GM19395 (cell line): Measurements from ENCODE around the gene CCSER1.

Experiments
- ATAC-seq: cut with Tn5 transposase; IDR thresholded peaks from one replicate; pipeline ENCODE4 v1.9.1; 2021; ENCODE audit warnings: mild to moderate bottlenecking, moderate library complexity; ENCODE audit not compliant: unreplicated experiment

CCSER1 gene

DNA sequence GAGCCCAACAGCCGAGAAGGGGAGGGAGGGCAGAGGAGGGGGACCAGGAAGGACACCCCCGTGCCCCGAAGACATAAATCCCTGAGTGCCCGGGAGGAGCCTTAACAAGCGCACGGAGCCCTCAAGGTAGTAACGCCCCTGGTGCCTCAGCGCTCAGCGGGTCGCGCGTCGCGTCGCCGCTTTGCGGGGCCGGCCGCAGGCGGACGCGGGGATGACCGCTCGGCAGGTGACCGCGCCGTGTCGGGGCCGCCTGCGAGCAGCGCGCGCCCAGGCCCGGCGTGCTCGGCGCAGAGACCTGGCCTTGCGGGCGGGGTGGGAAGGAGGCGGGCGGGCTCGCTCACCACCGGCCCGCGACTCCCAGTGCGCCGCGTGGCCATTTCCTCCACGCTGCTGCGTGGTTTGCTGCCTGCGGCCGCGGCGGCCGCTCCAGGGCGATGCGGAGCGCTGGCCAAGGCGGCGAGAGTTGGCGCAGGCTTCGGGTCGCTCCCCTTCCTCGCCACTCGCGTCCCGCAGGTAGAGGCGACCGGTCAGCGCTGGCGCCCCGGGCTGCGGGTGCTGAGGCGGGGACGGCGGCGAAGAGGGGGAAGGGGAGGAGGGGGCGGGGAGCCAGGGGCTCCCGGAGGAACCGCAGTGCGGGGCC is 632 bp downstream of the CCSER1 start:
- peak; percentile 30 for ATAC-seq

DNA sequence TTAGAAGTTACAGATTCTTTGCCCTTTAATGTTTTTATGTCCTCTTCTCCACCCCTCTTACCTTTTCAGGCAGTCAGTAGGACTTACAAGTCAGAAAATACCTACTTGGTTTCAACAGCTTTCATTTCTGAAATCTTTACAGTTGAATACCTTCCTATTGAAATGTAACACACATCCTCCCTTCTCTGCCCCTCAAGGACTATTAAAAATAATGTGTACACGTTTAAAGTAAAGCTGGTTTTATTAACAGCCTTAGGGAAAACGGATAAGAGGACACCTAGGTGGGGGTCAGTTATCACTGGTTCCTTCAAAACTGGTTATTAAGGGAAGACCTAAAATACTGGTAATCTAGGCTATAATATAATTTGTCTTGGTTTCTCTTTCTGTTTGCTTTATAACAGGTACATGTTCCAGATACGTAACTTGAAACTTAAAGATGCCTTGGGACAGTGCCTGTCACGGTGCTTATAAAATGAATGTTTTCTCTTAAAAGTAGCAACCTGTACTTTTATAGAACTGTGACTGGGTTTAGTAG is 1.8 kb downstream of the CCSER1 start:
- peak; percentile 29 for ATAC-seq

DNA sequence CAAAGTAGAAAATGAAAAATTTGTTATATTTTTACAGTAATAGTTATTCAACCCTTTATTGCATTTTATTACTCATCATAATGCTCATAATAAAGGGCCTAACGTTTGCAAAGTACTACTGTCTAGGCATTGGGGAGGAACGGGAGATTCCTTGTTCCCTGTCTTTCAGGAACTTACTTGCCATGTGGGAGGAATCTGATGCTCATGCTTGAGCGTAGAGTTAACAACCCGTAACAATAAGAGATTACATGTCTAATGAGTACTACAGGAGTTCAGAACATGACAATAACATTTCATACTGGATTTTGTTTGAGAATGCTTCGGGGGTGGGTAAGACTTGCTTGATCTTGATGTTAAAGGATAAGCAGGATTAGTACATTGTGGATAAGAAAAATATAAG is 2.9 kb downstream of the CCSER1 start:
- ATAC-seq: no peak

DNA sequence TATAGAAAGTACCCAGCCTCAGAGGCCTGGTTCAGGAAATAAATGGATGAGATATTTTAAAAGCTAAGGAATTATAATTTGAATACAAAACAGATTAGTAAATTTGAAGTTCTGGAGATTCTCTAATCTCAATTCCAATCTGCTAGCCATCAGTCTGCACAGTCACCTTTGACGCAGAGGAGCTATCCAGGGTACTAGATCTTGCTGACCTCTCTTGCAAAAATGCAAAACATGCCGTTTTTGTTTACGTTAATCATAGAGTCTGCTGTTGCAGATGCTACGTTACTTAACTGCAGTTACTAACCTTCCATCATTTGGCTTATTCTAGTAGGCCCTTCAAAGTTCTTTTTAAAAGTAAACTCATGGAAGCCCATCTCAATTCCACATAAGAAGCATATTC is 10.4 kb downstream of the CCSER1 start:
- ATAC-seq: no peak

DNA sequence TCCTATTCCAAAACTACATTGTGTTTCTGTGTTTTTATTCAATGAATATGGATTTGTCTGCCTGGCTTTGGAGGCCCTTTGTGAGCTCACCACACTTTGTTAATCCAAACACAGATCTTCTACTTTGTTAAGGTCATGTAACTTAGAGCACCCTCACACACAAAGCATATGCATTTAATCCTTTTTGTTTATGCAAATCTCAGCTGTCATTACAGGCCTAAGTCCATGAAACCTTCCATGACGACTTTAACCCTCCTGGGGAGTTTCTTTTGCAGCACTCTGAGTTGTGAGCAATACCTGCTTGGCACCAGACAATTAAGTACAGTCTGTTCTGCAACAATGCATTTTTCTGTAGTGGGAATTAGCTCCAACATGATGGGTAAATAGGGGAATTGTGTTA is 14.9 kb downstream of the CCSER1 start:
- no peak for ATAC-seq

DNA sequence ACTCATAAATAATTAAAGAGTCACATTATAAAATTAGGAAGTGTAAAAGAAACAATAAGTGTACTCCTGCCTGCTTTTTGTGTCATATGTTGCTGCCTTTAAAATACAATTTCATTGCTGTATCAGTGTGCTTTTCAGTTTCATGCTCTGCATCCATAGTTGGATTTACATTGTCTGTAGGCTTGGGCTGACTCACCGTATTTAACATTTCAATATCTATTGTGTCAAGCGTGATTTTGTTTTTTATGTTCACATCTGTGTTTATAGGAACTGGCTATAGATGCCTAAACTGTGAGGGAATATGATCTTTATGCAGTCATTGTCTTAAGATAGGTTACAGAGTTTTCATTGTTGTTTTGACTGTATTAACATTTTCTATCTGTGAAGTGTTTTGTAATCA is 18.1 kb downstream of the CCSER1 start:
- ATAC-seq: no peak

DNA sequence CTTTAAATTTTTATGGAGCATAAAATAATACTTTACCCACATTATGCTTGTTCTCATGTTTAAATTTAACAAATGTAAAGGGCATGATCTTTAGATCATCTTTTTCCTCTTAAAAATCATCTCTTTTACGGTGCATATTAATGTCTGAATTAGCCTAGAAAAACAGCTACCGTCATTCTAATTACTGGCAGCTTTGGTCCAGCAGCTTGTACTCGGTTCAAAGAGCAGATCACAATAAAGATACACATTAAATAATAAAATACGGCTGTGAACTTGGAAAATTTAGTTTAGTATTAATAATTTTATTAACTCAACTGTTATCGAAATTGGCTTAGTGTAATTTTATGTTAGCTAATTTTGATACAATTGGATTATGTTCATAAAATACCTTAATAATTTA is 19.1 kb downstream of the CCSER1 start:
- ATAC-seq: no peak

DNA sequence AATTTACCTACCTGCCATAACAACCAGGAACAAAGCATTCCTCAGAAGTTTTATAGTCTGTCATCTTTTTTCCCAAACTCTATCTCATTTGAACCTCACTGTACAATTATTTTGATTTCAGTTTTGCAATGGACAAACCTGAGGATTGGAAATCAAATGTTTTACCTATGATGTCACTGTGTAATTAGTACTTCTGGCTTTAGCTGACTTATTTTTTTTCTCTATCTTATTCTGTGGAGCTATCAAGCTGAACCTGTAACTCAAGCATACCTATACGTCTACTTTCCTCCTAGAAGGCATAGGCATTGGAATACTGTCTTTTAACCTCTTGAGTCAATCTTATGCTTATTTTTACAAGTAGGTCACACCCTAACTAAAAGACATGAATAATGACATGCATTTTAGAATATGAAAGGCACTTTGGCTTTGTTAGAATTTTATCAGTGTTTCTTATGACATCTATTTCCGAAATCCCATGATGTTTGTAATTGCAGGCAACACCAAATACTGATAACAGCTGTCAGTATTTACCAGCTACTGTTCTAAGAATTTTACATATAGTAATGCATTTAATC is 21.5 kb downstream of the CCSER1 start:
- no peak for ATAC-seq

DNA sequence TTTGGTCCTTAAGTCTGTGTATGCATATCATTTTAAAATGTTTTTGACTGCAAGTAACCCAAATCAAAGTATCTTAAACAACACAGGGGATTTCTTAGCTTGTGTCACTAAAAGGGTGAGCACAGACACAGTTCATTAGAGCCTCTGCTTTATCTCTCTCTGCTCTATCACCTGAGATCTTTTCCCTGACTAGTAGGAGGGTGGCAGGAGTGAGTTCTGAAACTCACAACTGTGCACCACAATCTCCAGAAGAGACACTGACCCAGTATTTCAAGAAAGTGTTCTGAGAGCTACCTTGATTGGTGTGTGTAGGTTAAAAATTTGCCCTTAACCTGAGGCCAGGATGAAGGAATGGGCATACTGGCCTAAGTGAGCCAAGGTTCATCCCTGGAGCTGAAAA is 24.8 kb downstream of the CCSER1 start:
- ATAC-seq: no peak

DNA sequence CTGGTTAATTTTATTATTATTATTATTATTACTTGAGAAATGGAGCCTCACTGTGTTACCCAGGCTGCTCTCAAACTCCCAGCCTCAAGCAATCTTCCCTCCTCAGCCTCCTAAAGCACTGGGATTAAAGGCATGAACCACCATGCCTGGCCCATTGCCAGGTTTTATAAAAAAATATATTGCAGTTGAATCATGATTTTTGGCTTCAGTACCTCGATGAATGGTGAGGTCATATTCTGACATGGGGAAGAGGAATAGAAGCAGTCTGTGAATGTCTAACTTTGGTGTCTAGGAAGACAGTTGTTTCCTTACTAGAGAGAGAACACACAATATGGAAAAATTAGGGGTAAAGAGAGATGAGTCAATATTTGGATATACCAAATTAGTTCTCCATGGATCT is 32.0 kb downstream of the CCSER1 start:
- ATAC-seq: no peak

DNA sequence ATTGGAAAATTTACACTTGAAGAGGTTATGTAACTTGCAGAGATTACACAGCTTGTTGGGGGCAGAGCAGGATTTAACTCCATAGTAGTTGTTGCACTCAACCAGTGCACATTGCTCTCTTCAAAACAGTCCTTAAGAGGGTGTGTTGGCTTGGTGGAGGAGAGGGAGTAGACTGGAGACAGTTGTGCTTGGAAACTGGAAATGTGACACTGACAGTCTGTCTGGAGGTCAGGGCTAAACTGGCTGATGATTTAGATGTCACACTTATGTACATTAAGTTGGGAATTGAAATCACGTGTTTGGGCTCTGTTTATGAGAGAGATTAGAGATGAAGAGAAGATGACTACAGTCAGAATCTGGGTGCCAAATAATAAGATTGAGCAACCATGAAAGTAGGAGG is 32.9 kb downstream of the CCSER1 start:
- ATAC-seq: no peak

DNA sequence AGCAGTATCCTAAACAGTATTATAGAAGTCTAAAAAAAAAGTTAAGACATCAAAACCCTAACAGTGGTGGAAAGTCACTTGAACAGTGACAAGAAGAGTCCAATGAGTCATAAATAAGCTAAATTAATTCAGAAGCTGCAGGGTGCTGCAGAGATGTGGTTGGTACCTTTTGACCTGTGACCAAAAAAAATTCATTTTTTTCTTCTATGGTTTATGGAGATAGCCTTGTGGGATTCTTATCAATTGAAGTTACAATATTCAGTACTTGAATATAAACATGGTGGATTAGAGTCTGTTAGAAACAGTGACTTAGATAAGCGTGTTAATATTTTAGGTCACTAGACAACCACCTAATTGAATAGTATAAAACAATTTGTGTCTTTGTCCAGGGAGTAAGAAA is 35.4 kb downstream of the CCSER1 start:
- no peak for ATAC-seq

DNA sequence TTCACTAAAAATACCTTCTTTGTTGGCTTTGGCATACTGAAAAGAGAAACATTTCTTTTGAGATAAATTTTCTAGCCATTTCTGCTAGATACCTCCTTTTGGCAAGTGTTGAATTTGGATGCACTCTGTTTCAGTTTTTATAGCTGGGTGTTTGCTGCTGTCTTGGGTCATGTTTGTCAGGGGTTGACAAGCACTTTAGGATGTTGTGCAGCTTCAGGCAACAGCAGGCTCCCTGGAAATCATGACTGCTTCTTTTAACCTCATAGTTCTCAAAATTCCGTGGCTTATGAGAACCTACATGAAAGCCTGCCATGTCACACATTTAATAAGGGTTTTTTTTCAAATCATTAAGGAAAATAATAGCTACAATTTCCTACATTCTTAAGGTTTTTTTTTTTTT is 36.7 kb downstream of the CCSER1 start:
- ATAC-seq: no peak

DNA sequence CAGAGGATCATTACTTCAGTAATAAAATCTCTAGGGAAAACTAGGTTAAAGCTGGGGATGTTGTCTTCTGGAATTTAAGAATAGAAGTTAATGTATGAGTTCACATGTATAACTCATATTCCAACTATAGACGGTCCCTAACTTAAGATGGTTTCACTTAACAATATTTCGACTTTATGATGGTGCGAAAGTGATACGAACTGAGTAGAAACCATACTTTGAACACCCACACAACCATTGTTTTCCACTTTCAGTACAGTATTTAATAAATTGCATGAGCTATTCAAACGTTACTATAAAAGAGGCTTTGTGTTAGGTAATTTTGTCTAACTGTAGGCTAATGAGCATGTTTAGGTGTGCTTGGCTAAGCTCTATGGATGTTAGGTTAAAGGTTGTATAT is 38.7 kb downstream of the CCSER1 start:
- ATAC-seq: peak; percentile 92

DNA sequence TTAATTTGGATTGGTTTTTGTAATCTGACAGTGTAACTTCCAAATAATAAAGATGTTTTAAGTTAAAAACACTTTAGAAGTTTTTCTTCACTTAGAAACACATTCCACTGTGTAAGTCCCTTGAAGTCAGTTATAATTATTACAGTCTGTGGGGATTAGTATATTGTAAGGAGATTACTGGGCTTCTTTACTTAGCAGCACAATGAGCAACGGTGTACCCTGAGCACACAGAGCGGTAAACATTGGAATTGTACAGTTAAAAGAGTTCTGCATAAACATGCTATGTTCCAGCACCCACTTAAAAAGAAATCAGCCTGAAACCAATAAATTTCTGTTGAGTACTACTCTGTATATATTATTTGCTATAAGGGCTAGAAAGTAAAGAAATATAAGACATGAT is 44.3 kb downstream of the CCSER1 start:
- no peak for ATAC-seq

DNA sequence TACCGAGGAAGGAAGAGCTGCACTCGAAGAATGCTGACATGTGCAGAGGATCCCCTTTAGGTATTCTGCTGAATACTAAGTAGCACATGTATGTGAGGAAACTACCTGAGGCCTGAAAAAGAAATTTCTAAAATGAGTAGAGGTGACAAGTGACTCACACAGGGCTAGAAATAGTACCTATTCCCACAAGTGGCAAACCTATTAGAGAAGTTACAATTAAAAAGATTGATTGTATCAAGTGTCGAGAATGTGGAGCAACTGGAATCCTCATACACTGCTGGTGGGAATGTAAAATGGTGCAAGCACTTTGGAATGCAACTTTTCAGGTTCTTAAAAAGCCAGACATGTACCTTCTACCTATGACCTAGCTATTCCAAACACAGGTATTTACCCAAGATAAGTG is 47.4 kb downstream of the CCSER1 start:
- no peak for ATAC-seq

DNA sequence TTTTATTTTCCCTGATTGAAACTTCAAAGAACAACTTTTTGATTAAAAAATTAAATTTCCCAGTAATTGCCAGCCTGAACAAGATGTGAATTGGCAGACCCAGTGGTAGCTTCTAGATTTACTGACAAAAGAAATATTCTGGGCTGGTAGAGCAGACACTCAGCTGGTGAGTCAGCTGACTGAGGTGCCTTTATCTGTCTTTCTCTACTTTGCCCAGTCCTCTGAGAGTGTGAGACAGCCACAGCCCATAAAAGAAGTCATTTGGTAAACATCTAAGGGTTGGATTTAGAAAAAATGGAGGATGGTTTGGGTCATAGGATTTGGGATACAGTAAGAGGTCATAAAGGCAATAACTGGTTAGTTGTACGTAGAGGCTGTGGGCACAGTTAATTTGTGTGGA is 54.5 kb downstream of the CCSER1 start:
- ATAC-seq: no peak

DNA sequence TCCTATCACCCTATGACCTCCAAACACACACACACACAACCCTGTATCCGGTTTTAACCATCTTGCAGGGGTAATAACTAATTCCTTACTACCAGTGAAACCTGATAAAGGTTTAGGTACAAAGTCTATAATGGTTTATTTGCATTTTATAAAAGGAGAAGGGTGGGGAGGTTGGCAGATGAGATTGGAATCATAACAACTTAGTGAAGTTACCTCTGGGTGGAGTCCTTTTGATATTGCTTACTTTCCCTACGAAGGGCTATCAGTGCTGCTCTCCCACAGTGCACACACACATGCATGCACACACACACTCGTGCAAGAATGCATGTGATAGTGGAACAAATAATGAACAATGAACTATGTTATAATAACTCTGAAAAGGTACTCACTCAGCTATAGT is 56.1 kb downstream of the CCSER1 start:
- no peak for ATAC-seq

DNA sequence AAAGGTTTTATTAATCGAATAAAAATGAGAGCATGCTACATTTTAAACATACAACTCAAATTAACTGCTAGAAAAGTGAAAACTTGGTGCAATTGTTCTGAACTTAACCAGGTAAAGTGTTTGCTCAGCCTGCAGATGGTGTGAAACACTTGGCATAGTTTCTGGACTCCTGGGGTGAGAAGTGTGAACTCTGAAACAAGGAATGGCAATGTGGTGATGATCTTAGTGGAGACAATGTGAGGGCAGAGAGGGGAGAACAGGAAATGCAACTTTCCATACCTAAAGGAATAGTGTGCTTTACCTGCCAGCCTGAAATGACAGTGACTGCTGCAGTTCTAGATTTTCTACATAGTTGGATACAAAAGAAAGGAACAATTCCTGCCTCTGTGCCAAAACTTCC is 57.4 kb downstream of the CCSER1 start:
- no peak for ATAC-seq

DNA sequence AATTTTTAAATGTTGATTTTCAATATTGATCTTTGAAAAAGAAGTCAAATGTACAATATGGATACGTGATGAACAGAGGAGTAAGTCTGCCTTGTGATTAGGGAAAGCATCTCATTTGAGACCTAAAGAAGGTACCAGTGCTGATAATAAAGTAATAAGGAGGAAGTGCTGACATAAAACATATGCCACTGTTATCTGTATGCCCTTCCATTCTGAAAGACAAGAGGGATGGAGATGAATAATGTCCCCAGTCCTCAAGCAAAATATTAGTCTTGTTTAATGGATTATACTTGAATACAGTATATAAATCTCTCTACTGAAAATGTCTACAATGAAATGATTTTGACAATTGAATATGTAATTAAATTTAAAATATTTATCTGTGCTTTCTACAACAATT is 58.2 kb downstream of the CCSER1 start:
- no peak for ATAC-seq

DNA sequence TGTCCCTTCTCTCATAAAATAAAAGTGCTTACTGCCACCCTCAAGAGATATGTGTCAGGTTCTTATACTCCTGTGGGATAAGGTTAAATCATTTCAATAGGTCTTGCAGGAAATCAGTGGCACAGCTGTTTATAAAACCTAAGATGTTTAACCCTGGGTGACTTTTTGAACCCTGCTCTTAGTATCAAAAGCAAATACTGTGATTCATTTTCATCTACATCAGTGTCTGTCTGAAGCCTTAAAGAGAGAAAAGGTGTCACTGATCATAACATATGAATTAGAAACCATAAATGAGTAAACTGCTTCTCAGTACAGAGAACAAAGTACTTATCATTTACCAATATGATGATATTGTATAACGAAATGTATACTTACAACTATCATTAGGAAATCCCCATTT is 59.0 kb downstream of the CCSER1 start:
- no peak for ATAC-seq

DNA sequence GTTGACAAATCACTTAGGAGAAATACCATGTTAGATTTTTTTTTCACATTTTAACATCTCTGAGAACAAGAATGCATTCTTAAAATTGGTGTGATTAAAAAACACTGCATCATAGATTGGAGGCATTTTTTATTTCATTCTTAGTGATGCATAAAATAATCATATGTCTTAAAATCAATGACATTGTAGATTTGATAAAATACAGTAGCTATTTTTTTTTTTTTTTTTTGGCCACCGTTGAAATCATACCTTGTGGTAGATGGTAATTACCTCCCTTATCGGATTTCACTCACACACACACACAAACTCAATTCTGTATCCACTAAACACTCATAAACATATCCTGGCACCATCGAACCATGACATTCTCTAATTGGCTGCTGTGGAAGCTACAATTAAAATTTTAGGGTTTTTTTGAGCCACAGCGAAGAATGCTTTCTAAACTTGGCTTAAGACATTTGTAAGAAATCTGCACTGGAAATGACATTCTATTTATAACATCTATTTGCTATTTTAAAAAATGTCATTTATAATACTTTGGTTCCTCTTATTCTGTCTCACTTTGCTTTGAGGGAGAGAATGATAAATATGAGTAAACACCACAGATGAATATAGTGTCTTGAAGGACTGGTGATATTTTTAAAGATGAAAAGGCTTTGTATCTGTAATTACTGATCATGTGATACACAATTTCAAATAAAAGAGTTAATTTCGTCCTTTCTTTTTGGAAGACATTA is 60.1 kb downstream of the CCSER1 start:
- no peak for ATAC-seq
